ENCODE data around the gene CELSR3.

DNA sequence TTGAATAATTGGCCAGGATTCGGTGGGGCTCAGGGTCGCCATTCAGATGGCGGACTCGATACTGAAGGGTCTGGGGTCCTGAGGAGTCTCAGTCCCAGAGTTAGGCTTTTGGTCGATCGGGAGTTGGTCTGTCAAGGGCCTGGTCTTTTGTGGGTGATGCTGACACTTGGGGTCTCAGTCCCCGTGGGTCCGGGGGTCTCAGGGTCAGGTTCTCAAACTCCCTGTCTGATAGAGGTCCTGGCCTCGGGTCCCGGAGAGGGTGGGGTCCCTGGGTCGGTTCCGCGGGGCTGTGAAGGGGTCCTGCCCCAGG lies 22.6 kb upstream of the CELSR3 start:
- TF ChIP-seq SP1 (IDR thresholded peaks at IDR 0.05), result no peak
- TF ChIP-seq ARNT (IDR thresholded peaks at IDR 0.05), result no peak
- TF ChIP-seq BHLHE40 (IDR thresholded peaks at IDR 0.05; ENCODE audit: borderline replicate concordance), result no peak
- TF ChIP-seq FOXA1 (IDR thresholded peaks at IDR 0.05), result no peak
- TF ChIP-seq FOXK2 (IDR thresholded peaks at IDR 0.05), result no peak
- no peak for TF ChIP-seq FOXM1 (IDR thresholded peaks at IDR 0.05; ENCODE audit: borderline replicate concordance)
- TF ChIP-seq SUZ12 (IDR thresholded peaks at IDR 0.05), result no peak
- TF ChIP-seq L3MBTL2 (conservative IDR thresholded peaks at IDR 0.05), result no peak
- TF ChIP-seq, protein P1, sequence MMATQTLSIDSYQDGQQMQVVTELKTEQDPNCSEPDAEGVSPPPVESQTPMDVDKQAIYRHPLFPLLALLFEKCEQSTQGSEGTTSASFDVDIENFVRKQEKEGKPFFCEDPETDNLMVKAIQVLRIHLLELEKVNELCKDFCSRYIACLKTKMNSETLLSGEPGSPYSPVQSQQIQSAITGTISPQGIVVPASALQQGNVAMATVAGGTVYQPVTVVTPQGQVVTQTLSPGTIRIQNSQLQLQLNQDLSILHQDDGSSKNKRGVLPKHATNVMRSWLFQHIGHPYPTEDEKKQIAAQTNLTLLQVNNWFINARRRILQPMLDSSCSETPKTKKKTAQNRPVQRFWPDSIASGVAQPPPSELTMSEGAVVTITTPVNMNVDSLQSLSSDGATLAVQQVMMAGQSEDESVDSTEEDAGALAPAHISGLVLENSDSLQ (IDR thresholded peaks at IDR 0.05), result no peak
- no peak for TF ChIP-seq ELF4 (IDR thresholded peaks at IDR 0.05)

All from HEK293T (cell line).